Smooth muscle cell of the brain vasculature (primary cell): ENCODE data around the gene NCBP1.
"Not testable (repeated sequence)": the region's sequence is repeated elsewhere in the genome, so short reads cannot be mapped to it uniquely, and the experiment has no call there.

Experiments used
- DNase-seq: peaks from one replicate; pipeline ENCODE4 v3.0.0-alpha.2; 2012; ENCODE audit warnings: low read depth, low spot score

Gene NCBP1, protein sequence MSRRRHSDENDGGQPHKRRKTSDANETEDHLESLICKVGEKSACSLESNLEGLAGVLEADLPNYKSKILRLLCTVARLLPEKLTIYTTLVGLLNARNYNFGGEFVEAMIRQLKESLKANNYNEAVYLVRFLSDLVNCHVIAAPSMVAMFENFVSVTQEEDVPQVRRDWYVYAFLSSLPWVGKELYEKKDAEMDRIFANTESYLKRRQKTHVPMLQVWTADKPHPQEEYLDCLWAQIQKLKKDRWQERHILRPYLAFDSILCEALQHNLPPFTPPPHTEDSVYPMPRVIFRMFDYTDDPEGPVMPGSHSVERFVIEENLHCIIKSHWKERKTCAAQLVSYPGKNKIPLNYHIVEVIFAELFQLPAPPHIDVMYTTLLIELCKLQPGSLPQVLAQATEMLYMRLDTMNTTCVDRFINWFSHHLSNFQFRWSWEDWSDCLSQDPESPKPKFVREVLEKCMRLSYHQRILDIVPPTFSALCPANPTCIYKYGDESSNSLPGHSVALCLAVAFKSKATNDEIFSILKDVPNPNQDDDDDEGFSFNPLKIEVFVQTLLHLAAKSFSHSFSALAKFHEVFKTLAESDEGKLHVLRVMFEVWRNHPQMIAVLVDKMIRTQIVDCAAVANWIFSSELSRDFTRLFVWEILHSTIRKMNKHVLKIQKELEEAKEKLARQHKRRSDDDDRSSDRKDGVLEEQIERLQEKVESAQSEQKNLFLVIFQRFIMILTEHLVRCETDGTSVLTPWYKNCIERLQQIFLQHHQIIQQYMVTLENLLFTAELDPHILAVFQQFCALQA

DNA sequence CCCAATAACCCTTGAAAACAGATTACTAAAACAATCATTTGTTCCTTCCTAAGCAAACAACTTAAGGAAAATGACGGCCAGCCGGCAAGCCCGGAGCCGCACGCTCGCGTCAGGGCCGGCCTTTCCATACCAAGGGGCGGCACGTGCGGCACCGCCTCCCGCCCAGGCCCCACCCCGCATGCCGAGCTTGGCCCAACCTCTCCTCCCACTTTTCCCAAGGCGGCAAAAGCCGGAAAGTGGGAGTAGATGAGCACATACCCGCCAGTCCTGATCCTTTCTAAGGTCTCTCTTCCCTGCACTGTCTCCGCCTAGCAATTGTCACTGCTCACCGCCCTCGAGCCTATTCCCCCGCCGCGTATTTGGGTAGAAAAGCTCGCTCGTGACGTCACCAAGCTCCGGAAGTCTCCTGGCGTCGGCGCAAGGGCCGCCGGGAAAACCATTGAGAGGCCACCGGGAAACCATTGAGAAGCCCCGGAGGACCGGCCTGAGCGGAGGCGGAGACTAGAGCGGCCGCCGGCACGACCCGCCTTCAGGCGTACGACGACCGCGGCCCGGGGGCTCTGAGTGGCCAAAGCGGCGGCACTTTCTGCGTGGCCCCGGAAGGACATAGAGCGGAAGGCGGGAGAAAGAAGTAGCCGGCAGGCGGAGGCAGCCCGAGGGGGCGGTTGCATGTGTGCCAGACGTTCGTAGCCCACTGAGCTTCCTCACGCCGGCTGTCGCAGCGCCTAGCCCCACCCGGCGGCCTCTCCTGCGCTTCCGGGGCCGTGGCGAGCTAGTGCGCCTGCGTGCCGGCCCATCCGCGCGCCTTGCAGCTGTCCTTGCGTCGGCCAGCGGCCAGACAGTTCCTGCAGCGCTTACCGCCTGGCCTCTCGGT lies at the start of gene NCBP1, which contains the start of gene TSTD2:
Gene NCBP1 (plus strand): TSS at position 837 of the 874 bp plus-strand sequence. CDS start 61 bp downstream, outside the sequence.
Gene TSTD2 (minus strand): TSS at position 384 of the 874 bp plus-strand sequence. CDS start 5,806 bp downstream, outside the sequence.
- peak; percentile 96 for DNase-seq

DNA sequence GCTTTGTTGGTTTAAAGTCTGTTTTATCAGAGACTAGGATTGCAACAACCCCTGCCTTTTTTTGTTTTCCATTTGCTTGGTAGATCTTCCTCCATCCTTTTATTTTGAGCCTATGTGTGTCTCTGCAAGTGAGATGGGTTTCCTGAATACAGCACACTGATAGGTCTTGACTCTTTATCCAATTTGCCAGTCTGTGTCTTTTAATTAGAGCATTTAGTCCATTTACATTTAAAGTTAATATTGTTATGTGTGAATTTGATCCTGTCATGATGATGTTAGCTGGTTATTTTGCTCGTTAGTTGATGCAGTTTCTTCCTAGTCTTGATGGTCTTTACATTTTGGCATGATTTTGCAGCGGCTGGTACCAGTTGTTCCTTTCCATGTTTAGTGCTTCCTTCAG lies 48.8 kb upstream of the NCBP1 start:
- DNase-seq, result not testable (repeated sequence)

DNA sequence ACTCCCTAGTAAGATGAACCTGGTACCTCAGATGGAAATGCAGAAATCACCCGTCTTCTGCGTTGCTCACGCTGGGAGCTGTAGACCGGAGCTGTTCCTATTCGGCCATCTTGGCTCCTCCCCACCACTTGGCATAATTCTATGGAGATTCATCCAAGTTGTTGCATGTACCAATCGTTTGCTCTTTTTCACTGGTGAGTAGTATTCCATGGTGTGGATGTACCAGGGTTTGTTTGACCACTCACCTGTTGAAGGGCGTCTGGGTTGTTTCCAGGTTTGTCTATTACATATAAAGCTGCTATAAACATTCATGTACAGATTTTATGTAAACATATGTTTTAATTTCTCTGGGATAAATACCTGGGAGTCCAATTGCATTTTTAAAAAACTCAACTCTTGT lies 46.7 kb upstream of the NCBP1 start:
- DNase-seq, result not testable (repeated sequence)

DNA sequence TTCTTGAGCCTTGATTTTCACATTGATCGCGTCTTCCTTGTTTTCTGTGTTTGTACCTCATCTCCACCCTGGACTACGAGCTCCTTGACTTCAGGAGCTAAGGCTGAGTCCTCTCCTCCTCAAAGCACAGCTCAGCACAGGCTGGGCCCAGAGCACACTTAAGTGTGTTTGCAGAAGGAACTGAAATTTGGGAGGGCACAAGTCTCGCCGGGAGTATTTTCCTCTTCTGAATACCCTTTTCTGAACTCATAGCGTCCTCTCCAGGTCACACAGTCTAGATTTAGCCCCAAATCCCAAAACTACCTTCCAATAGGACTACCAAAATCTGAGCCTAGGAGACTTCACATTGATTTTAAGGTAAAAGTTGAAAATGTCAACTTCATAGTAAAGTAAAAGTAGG lies 42.1 kb upstream of the NCBP1 start:
- DNase-seq, result no peak

DNA sequence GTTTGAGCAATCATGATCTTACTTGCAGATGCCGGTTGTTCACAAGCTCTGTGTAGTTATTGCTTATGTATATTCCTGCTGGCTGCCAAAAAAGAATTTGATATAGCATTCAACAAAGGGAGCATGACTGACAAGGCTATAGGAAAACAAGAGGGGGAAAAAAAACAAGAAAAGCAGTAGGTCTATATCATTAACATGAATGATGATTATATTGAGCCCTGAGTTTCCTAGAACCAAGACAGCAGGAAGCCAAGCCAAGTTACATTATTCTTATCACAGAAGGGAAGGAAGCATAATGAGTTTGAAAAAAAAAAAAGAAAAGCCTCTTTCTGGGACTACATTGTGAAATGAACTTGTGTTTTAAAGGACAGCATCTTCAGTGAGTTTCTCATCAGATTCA lies 41.5 kb upstream of the NCBP1 start:
- no peak for DNase-seq

DNA sequence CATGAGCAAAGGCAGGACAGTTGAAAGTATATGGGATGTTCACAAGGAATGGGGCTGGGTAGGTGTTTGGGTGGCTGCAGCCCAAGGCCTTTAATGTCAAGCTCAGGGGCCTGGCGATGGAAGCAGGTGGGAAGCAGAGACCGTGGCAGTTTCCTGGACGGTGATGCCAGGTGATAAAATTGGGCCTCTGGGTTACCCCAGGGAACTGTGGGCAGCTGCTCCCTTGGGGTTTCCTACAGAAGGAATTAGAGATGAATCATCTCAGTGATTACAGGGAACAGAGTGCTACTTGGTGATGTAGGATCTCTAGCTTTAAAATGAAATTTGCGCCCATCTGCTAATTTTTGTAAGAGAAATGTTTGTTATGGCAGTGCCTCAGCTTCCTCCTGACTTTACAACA lies 39.7 kb upstream of the NCBP1 start:
- no peak for DNase-seq

DNA sequence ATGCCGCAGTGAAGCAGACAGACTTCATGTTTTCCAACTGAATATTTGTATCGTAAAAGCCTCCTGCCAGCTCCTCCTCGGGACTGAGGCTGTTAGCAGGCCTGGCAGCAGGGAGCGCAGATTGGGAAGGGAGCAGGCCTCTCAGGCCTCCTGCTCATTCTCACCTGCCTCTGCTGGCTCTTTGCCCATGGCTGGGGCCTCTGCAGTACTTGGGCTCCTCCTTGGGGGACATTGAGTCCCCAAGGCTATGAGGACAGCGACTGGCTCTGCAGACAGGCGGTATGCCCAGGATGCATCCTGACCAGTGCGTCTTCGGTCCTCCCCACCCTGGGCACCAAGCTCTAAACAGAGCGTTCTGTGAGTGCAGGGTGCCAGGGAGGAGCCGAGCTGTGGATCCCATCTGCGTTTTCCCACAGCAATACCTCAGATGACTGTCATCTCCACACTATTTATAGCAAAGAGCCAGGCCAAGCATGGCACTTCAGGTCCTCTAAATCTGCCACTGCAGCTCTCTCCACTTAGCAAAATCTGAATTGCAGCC lies 39.2 kb upstream of the NCBP1 start:
- DNase-seq, result no peak

DNA sequence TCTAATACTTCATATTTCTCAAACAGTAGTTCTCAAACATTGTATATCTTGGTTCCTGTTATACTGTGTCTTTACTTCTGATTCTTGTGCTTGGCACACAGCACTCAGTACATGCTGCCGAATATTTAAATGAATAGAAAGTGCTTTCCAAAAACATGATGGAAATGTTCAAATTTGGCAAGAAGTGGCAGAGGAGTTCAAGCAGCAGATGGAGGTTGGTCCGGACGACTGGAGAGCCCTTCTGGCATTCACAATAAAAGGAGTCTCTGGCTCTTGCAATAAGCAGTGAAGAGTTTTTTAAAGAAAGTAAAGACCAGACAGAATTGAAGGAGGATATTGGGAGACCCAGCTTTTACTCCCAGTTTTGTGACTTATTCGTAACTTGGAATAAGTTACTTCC lies 36.7 kb upstream of the NCBP1 start:
- no peak for DNase-seq

GRCh38 chr9:97598461-97599288 lies 34.9 kb upstream of the NCBP1 start:
- peak; percentile 60 for DNase-seq

GRCh38 chr9:97599314-97599846 lies 34.2 kb upstream of the NCBP1 start:
- no peak for DNase-seq

DNA sequence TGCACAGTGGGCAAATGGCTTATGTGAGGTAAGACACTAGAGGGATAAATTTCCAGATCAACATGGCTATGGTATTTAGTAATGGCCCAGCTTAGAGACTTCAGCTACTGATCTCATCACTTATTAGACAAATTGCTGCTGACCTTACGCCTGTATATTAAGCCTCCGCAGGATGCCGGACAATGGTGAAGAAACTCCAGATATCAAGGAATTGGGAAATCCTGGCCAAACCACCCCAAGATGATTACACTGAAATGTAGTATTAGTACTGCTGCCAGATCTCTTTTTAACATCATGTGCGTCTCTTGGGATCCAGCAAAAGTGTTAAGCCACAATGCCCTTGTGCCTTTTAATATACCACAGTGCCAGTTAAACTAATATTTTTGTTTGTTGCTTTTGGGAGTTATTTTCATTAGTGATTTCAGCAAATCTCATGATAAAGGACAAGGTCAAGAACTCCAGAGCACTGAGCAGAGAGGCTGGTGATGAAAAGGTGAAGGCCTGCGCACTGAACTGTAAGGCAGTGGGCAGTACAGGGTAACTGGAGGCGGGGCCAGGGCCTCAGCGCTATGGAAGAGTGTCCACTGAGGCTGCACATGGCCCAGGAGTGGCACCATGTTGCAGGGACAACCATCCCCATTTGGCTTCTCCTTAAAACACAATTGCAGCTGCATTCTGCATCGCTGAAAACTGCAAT lies 32.9 kb upstream of the NCBP1 start:
- DNase-seq, result no peak

DNA sequence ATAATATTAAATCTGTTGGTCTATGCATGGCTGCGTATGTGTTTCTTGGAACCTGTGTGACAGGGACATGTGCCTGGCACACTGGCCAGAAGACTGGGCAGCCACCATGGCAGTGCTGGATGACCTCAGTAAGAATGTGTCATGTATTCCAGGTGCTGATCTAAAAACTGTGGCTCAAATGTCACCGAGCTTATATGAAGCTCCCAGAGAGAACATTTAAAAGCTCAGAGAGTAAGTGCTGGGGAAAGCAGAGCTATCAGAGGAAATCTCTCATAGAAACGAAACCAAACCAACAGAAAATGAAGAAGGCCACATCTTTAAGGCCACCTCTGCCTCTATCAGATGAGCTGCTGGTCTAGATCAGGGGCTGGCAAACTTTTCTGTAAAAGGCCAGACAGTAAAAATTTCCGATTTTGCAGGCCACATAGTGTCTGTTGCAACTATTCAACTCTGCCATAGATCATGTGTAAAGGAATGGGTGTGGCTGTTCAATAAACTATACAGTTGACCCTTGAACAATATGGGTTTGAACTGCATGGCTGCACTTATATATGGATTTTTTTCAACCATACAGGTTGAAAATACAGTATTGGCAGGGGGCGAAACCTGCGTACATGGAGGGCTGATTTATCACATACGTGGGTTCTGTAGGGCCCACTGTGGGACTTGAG lies 32.3 kb upstream of the NCBP1 start:
- DNase-seq, result no peak

- DNase-seq, result no peak
Measured at GRCh38 chr9:97602430-97602829, 31.2 kb upstream of the NCBP1 start.

- DNase-seq, result no peak
Measured at GRCh38 chr9:97604901-97605645, 28.5 kb upstream of the NCBP1 start.

GRCh38 chr9:97615439-97616072 lies 18.1 kb upstream of the NCBP1 start:
- DNase-seq, result peak; percentile 18

DNA sequence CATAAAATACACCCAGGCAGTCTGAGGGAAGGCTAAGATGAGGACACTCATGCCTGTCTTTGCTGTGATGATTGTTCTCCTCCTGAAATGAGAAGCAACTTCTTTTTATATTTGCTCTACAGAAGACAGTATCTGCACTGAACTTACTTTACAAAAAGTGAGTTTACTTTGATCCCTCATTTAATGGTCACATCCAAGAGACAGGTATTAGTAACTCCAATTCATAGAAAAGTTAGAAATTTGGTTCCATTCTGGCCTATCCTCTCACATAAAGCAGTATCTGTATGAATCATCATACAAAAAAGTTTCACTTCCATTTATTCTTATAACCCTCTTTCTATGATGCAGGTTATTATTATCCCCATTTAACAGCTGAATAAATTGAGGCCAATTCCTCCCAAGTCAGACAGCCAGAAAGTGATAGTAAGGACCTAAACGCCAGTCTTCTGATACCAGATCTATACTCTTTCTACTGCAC lies 15.6 kb upstream of the NCBP1 start:
- DNase-seq, result no peak

GRCh38 chr9:97620063-97620462 lies 13.6 kb upstream of the NCBP1 start:
- not testable (repeated sequence) for DNase-seq

- DNase-seq, result not testable (repeated sequence)
Measured at GRCh38 chr9:97622483-97622882, 11.1 kb upstream of the NCBP1 start.
